ENCODE results near the gene LDHB. TPM values are rescaled to one million over a fixed set of nuclear protein-coding genes. Genes with fewer than 3 reads are reported as not detected.

The LDHB gene
- polyA plus RNA-seq, 1 donor from 2014 or later, result 1,039 TPM

GRCh38 chr12:21699851-21700250 lies 42.2 kb upstream of the LDHB start:
- H3K4me3 ChIP-seq (ENCODE audit: low read length), result no peak overlapping the region
- no peaks in the 10 kb centered on the region for H3K9me2 ChIP-seq (ENCODE audit: insufficient read depth, low read length)
- TF ChIP-seq EZH2 (IDR thresholded peaks at IDR 0.05; ENCODE audit: borderline replicate concordance, insufficient read depth, low read length, poor library complexity, severe bottlenecking), result no peak
- TF ChIP-seq, protein P1, sequence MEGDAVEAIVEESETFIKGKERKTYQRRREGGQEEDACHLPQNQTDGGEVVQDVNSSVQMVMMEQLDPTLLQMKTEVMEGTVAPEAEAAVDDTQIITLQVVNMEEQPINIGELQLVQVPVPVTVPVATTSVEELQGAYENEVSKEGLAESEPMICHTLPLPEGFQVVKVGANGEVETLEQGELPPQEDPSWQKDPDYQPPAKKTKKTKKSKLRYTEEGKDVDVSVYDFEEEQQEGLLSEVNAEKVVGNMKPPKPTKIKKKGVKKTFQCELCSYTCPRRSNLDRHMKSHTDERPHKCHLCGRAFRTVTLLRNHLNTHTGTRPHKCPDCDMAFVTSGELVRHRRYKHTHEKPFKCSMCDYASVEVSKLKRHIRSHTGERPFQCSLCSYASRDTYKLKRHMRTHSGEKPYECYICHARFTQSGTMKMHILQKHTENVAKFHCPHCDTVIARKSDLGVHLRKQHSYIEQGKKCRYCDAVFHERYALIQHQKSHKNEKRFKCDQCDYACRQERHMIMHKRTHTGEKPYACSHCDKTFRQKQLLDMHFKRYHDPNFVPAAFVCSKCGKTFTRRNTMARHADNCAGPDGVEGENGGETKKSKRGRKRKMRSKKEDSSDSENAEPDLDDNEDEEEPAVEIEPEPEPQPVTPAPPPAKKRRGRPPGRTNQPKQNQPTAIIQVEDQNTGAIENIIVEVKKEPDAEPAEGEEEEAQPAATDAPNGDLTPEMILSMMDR (IDR thresholded peaks at IDR 0.05; ENCODE audit: poor library complexity, severe bottlenecking), result no peak
- TF ChIP-seq POLR2AphosphoS5 (IDR thresholded peaks at IDR 0.05), result no peak
- H2AFZ ChIP-seq (ENCODE audit: low read depth, low read length), result no peak overlapping the region
- H3K9me3 ChIP-seq (ENCODE audit: low read length), result no peaks in the 10 kb centered on the region
- no peaks in the 10 kb centered on the region for H3K36me3 ChIP-seq (ENCODE audit: insufficient read depth, low read length)
- H3K27ac ChIP-seq (ENCODE audit: low read length), result no peak overlapping the region
- H3K4me2 ChIP-seq (ENCODE audit: low read length), result no peak overlapping the region
- no peak overlapping the region for H3K9ac ChIP-seq (ENCODE audit: low read length)
- no peaks in the 10 kb centered on the region for H3K27me3 ChIP-seq (ENCODE audit: insufficient read depth, low read depth, low read length)
- no peaks in the 10 kb centered on the region for H3F3A ChIP-seq (ENCODE audit: insufficient read depth, low read length, poor library complexity, severe bottlenecking)
- H4K20me1 ChIP-seq (ENCODE audit: insufficient read depth), result no peaks in the 10 kb centered on the region
- H3K79me2 ChIP-seq (replicated peaks; ENCODE audit: insufficient read depth, low read length), result no peaks in the 10 kb centered on the region

GRCh38 chr12:21697904-21698630 lies 40.4 kb upstream of the LDHB start:
- Histone ChIP-seq H3K27me3 (ENCODE audit: insufficient read depth, low read depth, low read length) (no peaks in the 10 kb centered on the region), H3K79me2 (replicated peaks; ENCODE audit: insufficient read depth, low read length) (no peaks in the 10 kb centered on the region), H3K9me3 (ENCODE audit: low read length) (no peaks in the 10 kb centered on the region), H2AFZ (ENCODE audit: low read depth, low read length) (no peak overlapping the region), H3K4me2 (ENCODE audit: low read length) (no peak overlapping the region), H3K4me3 (ENCODE audit: low read length) (no peak overlapping the region), H3K36me3 (ENCODE audit: insufficient read depth, low read length) (no peaks in the 10 kb centered on the region), H3K9me2 (ENCODE audit: insufficient read depth, low read length) (no peaks in the 10 kb centered on the region), H3K9ac (ENCODE audit: low read length) (no peak overlapping the region), H3F3A (ENCODE audit: insufficient read depth, low read length, poor library complexity, severe bottlenecking) (no peaks in the 10 kb centered on the region), H4K20me1 (ENCODE audit: insufficient read depth) (no peaks in the 10 kb centered on the region), H3K27ac (ENCODE audit: low read length) (no peak overlapping the region)
- TF ChIP-seq SMC3 (conservative IDR thresholded peaks at IDR 0.05; ENCODE audit: poor library complexity), result peak; percentile 95
- no peak for TF ChIP-seq MXI1 (conservative IDR thresholded peaks at IDR 0.05; ENCODE audit: poor library complexity, severe bottlenecking)
- TF ChIP-seq, protein P1 (IDR thresholded peaks at IDR 0.05; ENCODE audit: poor library complexity, severe bottlenecking), result peak; percentile 85
- TF ChIP-seq RAD21 (conservative IDR thresholded peaks at IDR 0.05), result peak; percentile 87

DNA sequence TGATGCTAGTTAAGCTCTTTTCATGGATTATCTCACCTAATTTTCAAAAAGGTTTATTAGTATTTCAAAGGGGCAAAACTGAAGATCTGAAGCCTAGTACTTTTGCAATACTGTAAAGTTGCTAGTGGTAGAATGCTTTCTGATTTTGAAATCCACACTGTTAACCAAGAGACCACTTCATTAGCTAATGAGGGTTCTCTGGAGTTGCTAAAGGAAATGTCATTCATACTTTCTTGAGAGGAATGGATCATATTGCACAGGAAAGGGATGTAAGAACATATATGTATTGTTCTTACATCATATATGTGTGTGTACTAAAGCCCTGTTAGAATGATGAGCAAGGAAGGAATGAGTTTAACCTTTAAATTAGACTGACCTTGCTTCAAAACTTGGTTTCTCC lies 39.0 kb upstream of the LDHB start:
- Histone ChIP-seq H3K27me3 (ENCODE audit: insufficient read depth, low read depth, low read length) (no peaks in the 10 kb centered on the region), H4K20me1 (ENCODE audit: insufficient read depth) (no peaks in the 10 kb centered on the region), H3K36me3 (ENCODE audit: insufficient read depth, low read length) (no peaks in the 10 kb centered on the region), H3K79me2 (replicated peaks; ENCODE audit: insufficient read depth, low read length) (no peaks in the 10 kb centered on the region), H3K9ac (ENCODE audit: low read length) (no peak overlapping the region), H3F3A (ENCODE audit: insufficient read depth, low read length, poor library complexity, severe bottlenecking) (no peaks in the 10 kb centered on the region), H3K4me2 (ENCODE audit: low read length) (no peak overlapping the region), H3K4me3 (ENCODE audit: low read length) (no peak overlapping the region), H3K9me2 (ENCODE audit: insufficient read depth, low read length) (no peaks in the 10 kb centered on the region), H2AFZ (ENCODE audit: low read depth, low read length) (no peak overlapping the region), H3K9me3 (ENCODE audit: low read length) (no peaks in the 10 kb centered on the region), H3K27ac (ENCODE audit: low read length) (no peak overlapping the region)
- no peak for TF ChIP-seq POLR2AphosphoS5 (IDR thresholded peaks at IDR 0.05)
- TF ChIP-seq SMC3 (conservative IDR thresholded peaks at IDR 0.05; ENCODE audit: poor library complexity), result no peak
- no peak for TF ChIP-seq TAF1 (IDR thresholded peaks at IDR 0.05; ENCODE audit: low read depth)
- TF ChIP-seq, protein P2, sequence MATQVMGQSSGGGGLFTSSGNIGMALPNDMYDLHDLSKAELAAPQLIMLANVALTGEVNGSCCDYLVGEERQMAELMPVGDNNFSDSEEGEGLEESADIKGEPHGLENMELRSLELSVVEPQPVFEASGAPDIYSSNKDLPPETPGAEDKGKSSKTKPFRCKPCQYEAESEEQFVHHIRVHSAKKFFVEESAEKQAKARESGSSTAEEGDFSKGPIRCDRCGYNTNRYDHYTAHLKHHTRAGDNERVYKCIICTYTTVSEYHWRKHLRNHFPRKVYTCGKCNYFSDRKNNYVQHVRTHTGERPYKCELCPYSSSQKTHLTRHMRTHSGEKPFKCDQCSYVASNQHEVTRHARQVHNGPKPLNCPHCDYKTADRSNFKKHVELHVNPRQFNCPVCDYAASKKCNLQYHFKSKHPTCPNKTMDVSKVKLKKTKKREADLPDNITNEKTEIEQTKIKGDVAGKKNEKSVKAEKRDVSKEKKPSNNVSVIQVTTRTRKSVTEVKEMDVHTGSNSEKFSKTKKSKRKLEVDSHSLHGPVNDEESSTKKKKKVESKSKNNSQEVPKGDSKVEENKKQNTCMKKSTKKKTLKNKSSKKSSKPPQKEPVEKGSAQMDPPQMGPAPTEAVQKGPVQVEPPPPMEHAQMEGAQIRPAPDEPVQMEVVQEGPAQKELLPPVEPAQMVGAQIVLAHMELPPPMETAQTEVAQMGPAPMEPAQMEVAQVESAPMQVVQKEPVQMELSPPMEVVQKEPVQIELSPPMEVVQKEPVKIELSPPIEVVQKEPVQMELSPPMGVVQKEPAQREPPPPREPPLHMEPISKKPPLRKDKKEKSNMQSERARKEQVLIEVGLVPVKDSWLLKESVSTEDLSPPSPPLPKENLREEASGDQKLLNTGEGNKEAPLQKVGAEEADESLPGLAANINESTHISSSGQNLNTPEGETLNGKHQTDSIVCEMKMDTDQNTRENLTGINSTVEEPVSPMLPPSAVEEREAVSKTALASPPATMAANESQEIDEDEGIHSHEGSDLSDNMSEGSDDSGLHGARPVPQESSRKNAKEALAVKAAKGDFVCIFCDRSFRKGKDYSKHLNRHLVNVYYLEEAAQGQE (IDR thresholded peaks at IDR 0.05; ENCODE audit: borderline replicate concordance), result no peak
- TF ChIP-seq RAD21 (conservative IDR thresholded peaks at IDR 0.05), result no peak
- no peak for TF ChIP-seq MXI1 (conservative IDR thresholded peaks at IDR 0.05; ENCODE audit: poor library complexity, severe bottlenecking)
